Measurements from ENCODE around the gene RIOK1. TPM values are rescaled to one million over a fixed set of nuclear protein-coding genes. Genes with fewer than 3 reads are reported as not detected.

Gene RIOK1
- total RNA-seq, 1 donor from 2014 or later = 4.9 TPM

DNA sequence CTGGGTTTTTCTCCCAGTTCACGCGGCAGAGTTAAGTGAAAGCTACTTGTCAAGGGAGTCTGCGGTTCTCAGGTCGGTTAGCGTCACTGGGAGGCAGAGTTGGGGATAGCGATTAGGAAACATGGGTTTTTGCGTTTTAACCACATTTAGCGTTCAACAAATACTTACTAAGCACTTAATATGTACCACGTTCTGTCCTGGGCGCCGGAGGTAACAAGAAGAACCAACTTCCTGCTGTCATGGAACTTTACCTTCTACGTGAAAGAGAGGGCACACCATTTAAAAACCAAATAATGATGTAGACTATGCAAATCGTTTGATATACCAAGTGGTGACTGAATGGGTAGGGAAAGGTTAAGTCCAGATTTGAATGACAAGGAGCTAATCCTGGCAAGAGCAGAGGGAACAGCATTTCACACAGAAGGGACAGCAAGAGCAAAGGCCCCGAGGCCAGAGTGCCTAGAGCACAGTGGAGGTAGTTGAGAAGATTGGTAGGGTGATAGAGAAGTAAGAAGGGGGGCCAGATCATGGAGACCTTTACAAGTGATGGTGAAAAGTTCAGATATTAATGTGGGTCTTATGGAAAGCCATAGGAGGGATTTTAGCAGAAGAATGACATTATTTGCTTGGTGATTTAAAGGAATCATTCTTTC, 744 bp downstream of the RIOK1 start:
- Histone ChIP-seq H3K9me3 (no peaks in the 10 kb centered on the region), H3K27ac (peak overlapping the region; percentile 91 to 92), H3K27me3 (no peaks in the 10 kb centered on the region), H3K4me1 (peaks cover 0 to 8% of the 10 kb centered on the region in 2 donors), H3K36me3 (peaks cover 0 to 14% of the 10 kb centered on the region in 2 donors), H3K4me3 (peak overlapping the region; percentile 87 to 88)
- intact Hi-C loops (cut with DNase I) = no loop called here
- TF ChIP-seq, protein P1, sequence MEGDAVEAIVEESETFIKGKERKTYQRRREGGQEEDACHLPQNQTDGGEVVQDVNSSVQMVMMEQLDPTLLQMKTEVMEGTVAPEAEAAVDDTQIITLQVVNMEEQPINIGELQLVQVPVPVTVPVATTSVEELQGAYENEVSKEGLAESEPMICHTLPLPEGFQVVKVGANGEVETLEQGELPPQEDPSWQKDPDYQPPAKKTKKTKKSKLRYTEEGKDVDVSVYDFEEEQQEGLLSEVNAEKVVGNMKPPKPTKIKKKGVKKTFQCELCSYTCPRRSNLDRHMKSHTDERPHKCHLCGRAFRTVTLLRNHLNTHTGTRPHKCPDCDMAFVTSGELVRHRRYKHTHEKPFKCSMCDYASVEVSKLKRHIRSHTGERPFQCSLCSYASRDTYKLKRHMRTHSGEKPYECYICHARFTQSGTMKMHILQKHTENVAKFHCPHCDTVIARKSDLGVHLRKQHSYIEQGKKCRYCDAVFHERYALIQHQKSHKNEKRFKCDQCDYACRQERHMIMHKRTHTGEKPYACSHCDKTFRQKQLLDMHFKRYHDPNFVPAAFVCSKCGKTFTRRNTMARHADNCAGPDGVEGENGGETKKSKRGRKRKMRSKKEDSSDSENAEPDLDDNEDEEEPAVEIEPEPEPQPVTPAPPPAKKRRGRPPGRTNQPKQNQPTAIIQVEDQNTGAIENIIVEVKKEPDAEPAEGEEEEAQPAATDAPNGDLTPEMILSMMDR (IDR thresholded peaks at IDR 0.05) = no peak
- DNase-seq (ENCODE audit: low spot score in 2 of 2) = no peak

DNA sequence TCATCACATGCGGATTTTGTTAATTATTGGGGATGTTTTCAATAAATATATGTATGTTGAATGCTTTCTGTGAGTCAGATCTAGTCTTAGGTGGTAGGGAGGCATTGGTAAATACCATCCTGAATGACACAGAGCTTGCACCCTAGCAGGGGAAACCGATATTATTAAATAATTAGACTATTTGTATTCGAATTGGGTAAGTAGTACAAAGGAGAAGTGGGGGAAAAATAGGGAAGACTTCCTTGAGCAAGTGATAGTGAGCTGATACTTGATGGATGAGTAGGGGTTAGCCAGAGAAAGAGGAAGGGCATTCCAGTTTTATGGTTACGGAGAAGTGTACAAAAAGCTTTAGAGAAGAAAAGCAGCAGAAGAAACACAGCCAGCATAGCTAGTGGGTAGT, 1.5 kb downstream of the RIOK1 start:
- H3K27me3 ChIP-seq = no peaks in the 10 kb centered on the region
- intact Hi-C loops (cut with DNase I) = no loop called here
- TF ChIP-seq, protein P1 (IDR thresholded peaks at IDR 0.05) = no peak
- no peak overlapping the region for H3K27ac ChIP-seq
- H3K9me3 ChIP-seq = no peaks in the 10 kb centered on the region
- H3K4me3 ChIP-seq = no peak overlapping the region
- H3K4me1 ChIP-seq = peaks cover 0 to 8% of the 10 kb centered on the region in 2 donors
- no peak for DNase-seq (ENCODE audit: low spot score in 2 of 2)
- peaks cover 0 to 21% of the 10 kb centered on the region in 2 donors for H3K36me3 ChIP-seq

DNA sequence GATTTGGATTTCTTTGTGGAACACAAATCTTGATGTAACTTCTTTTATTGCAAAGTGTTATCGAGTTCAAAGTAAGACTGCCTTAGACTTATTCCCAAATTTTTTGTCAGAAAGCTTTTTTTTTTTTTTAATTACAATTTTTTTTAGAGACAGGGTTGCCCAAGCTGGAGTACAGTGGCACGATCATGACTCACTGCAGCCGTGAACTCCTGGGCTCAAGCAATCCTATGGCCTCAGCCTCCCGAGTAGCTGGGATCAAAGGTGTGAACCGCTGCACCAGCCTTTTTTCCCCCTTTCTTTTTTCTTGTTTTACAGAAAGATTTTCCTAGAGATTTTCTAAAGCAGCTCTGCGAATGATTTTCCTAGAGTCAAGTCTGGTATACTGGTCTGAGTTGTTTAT, 2.8 kb downstream of the RIOK1 start:
- no peaks in the 10 kb centered on the region for H3K27me3 ChIP-seq
- intact Hi-C loops (cut with DNase I) = no loop called here
- H3K9me3 ChIP-seq = no peaks in the 10 kb centered on the region
- H3K27ac ChIP-seq = no peak overlapping the region
- DNase-seq (ENCODE audit: low spot score in 2 of 2) = no peak
- TF ChIP-seq, protein P1 (IDR thresholded peaks at IDR 0.05) = no peak
- H3K36me3 ChIP-seq = peaks cover 5 to 28% of the 10 kb centered on the region in 2 donors
- no peak overlapping the region for H3K4me3 ChIP-seq
- H3K4me1 ChIP-seq = peaks cover 0 to 8% of the 10 kb centered on the region in 2 donors

DNA sequence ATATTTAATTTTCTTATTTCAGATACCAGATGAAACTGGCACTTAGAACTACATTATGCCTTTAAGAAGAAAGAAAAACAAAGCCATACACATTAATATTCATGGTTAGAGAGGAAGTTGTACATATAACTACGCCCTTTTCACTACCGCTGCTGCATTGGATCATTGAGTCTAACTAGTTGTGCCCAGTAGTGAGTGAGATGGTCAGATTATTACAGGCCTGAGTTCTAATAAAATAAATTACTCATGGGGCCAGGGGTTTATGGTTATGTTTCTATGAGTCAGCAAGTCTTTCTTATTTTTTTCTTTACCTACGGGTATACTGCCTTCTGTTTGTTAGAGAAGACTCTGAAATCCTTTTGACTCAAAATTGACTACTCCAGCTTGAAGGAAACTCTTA, 11.5 kb downstream of the RIOK1 start:
- H3K9me3 ChIP-seq = no peaks in the 10 kb centered on the region
- TF ChIP-seq, protein P1 (IDR thresholded peaks at IDR 0.05) = no peak
- no peak overlapping the region for H3K27ac ChIP-seq
- no peak for DNase-seq (ENCODE audit: low spot score in 2 of 2)
- no peaks in the 10 kb centered on the region for H3K4me1 ChIP-seq
- H3K4me3 ChIP-seq = no peak overlapping the region
- intact Hi-C loops (cut with DNase I) = no loop called here
- H3K36me3 ChIP-seq = peaks cover 54 to 65% of the 10 kb centered on the region in 2 donors
- H3K27me3 ChIP-seq = no peaks in the 10 kb centered on the region

DNA sequence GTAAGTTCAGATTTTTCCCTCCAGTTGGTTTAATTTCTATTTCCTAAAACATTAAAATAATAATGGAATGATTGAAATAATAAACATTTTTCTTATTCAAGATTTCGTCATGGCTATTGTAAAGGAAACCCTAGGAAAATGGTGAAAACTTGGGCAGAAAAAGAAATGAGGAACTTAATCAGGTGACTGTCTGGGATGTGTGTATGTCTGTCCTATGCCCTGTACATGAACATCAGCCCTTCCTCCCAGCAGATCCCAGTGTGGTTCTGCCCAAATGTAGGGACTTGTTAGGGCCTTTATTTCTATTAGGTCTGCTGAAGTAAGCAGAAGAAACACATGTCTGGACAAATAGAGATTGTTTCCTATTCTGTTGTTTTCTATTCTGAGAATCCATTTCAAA, 13.1 kb downstream of the RIOK1 start:
- H3K27ac ChIP-seq = no peak overlapping the region
- intact Hi-C loops (cut with DNase I) = no loop called here
- no peak overlapping the region for H3K4me3 ChIP-seq
- H3K27me3 ChIP-seq = no peaks in the 10 kb centered on the region
- no peaks in the 10 kb centered on the region for H3K9me3 ChIP-seq
- no peaks in the 10 kb centered on the region for H3K4me1 ChIP-seq
- H3K36me3 ChIP-seq = peaks cover 62 to 70% of the 10 kb centered on the region in 2 donors
- TF ChIP-seq, protein P1 (IDR thresholded peaks at IDR 0.05) = no peak
- no peak for DNase-seq (ENCODE audit: low spot score in 2 of 2)
